GM19193 (cell line): Measurements from ENCODE around the gene TRABD2B.

Experiments used
- POLR2A ChIP-seq: IDR thresholded peaks from 4 replicates; pipeline ENCODE4 v1.6.1; 2011; ENCODE audit not compliant: insufficient read depth, insufficient read length; ENCODE audit errors: extremely low read depth

Gene TRABD2B

GRCh38 chr1:47769295-47769694, 227.9 kb downstream of the TRABD2B start:
- no peak for TF ChIP-seq POLR2A

DNA sequence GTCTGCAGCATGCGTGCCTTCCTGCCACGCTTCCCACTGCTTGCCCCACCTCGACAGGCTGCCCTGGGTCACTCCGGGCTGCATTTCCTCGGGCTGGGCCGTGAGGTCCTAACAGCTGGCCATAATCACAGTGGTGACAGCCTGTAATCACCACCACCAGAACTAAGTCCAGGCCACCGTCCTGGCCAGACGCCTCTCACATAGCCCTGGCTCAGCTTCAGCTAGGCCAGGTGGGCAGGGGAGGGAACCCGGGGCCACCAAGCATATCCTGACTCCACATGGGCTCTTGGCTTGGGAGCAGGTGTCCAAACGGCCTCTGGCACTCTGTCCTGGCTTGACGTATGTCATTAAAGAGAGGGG, 229.5 kb downstream of the TRABD2B start:
- no peak for TF ChIP-seq POLR2A

DNA sequence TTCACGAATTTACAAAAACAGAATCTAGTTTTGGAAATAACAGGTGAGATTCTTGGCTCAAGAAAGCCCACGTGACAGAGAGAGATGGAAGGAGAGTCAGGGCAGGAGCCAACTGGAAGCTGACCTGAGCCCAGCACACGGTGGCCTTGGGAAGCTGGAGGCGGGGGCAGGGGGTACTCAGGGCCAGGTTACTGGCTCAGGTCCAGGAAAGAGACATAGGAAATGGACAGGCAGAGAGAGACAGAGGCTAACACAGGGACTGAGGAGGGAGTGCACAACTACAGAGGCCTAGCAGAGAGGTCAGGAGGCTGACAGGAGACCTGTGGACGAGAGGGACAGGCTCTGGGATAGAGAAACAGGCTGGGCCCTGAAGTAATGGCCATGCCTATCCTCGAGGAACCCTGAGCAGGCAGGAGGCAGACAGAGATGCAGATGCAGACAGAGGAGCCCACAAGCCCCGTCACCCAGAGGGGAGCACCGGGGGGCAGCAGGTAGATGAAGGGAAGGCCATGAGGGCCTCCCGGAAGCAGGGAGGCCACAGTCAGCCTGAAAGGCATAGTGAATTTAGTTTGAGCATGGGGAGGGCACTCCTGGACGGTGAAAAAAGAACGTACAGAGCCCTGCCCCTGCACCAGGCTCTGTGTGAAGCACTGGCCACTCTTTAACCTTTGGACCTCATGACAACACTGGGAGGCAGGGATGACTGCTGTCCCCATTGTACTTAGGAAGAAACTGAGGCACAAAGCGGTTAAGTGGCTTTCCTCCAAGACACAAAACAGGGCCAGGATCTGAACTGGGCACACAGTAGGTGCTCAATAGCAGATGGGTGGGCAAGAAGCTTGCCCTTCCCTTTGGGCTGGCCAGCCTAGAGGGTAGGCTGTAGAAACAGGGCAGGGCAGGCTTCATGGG, 230.1 kb downstream of the TRABD2B start:
- TF ChIP-seq POLR2A = no peak

GRCh38 chr1:47765742-47766485, 231.3 kb downstream of the TRABD2B start:
- no peak for TF ChIP-seq POLR2A

DNA sequence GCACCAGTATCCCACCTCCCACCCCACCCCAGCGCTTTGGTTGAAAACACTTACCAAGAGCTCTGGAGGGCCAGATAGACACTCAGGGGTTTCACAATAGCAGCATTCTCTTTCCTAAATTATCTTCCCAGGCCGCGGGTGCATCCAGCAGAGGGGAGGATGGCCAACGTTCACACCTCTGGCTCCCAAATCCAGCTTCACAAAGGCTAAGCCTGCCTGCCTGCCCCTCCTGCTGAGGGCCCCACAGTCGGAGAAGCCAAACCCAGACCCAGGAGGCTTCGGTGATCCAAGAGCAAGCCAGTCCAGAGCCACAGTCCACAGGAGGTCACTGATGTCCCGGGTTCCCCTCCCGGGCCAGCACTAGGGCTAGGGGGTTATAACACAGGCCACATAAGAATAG, 231.9 kb downstream of the TRABD2B start:
- TF ChIP-seq POLR2A = no peak

GRCh38 chr1:47764461-47765046, 232.6 kb downstream of the TRABD2B start:
- no peak for TF ChIP-seq POLR2A

DNA sequence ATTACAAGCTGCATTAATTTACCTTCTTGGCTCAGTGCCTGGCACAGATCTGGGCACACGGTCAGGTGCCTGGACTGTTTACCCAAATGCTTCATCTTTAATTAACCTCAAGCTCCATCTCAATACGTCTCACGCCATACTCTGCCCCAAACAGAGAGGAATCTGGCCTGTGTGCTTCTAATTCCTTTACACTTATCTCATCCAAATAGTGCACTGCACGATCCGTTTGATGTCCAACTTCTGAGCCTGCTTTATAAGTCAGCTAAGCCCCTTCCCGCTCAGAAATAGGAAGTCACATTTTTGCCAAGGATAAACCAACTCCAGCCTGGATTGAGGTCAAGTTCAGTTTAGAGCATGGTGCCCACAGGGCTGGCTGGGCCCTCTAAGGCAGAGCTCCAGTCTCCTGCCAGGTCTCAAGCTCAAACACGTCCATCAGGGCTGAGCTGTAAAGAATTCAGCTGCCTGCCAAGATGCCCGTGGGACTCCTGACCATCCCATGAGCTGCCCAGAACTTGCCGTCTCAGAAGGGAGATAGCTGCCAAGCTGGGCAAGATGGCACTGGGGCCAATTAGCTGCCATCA, 233.5 kb downstream of the TRABD2B start:
- TF ChIP-seq POLR2A = no peak

DNA sequence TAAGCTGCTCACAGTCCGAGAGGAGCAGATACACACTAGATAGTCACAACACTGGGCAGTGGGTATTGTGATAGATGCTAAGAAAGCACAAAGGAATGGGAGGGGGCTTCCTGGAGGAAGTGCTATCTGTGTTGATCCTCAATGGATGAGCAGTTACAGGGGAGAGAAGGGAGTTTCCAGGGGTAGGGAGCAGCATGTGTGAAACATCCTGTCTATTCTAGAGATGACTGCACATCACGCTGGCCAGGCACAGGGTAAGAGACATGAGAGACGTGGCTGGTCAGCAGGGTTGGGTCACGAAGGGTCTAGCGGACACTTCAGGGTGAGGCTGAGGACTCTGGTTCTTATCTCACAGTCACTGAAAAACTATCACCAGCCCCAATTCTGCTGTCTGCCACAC, 235.2 kb downstream of the TRABD2B start:
- no peak for TF ChIP-seq POLR2A

GRCh38 chr1:47761201-47761930, 235.8 kb downstream of the TRABD2B start:
- TF ChIP-seq POLR2A = no peak

DNA sequence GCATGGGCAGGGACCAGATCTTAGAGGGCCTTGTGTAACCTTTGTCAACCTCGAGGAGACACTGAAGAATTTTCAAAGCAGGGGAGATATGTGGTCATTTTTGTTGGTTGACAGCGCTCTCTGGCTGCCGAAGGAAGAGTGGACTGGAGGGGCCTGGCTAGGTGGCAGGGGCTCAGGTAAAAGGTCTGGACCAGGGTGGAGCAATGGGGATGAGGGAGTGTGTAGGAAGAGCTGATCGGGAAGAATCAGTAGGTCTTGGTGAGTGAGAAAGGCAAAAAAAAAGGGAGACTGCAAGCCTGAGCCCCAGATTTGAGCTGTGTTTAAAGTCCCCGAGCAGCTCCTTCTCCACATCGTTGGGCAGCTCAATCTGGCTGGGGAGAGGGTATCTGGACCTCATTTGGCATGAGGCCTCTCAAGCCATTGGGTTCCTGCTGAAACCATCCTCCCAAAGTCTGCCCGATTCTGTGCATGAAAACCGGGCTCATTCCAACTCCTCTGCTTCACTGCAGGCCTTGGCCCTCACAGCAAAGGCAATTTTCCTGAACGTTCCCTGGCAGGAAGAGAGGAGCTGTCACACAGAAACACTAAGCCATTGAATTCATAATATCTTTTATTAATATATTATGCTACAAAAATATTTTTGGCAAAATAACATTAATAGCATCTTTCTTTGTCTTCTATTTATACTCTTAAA, 237.1 kb downstream of the TRABD2B start:
- TF ChIP-seq POLR2A = no peak

- TF ChIP-seq POLR2A = no peak
These were observed 237.8 kb downstream of the TRABD2B start for GRCh38 chr1:47759251-47759935.

- TF ChIP-seq POLR2A = no peak
These were observed 238.6 kb downstream of the TRABD2B start for GRCh38 chr1:47758341-47759250.

DNA sequence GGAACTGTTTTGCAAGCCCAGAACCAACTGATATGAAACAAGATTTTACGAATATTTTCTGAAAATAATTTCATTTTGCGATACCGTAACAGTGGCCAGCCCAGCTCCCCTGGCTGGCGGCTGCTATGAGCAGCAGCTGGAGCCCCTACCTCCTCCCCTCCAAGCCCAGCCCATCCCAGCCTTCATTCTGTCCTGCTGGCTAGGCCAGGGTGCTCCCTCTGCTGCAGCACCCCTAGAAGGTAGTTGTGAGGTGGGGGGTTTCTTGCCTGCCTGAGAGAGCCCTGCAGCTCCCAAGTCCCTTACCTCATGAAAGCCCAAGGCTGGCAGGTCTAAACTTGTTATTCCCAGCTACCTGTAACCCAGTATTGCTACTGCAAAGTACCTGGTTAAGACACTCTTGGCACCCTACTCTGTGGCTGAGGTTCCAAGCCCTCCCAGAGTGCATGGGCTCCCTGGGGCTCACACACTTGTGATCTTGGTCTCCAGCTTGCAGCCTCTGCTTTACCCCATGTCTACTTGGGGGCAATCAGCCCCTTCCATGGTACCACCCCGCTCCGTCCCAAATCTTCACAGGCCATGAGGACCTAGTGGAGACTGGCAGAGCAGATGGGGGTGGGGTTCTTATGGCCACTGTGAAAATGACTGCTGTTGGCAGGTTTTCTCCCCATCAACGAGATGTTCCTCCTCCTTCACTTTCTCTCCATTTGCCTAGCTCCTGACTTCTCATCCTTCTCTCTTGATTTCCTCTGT, 239.8 kb downstream of the TRABD2B start:
- TF ChIP-seq POLR2A = no peak
